Activated gamma-delta T cell treated with anti-CD3 and anti-CD28 coated beads, Interleukin-2, amount 50 U/mL, for 16 hours (primary cell): ENCODE measurements around the gene RHPN2.
"Not testable (repeated sequence)": the region's sequence is repeated elsewhere in the genome, so short reads cannot be mapped to it uniquely, and the experiment has no call there.

Experiments used
- DNase-seq: peaks from one replicate; pipeline ENCODE4 v3.0.0-alpha.2; 2020; ENCODE audit warnings: low read depth

The RHPN2 gene

DNA sequence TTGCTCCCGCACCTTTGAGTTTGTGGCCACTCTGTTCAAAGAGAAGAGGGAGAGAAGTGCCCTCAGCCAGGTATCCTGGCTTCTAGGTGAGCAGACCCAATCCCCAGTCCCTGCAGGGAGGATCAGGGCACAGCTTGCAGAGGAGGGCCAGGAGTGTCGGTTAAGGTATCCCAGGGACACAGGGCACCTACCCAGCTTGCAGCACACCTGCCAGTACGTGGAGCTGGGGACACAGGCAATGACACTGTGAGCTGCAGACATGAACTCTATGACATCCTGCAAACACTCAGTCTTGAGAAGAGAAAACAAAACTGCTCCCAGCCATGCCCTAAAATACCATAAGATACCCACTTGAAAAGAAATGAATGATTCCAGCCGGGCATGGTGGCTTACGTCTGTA lies 38.1 kb downstream of the RHPN2 start:
- not testable (repeated sequence) for DNase-seq

DNA sequence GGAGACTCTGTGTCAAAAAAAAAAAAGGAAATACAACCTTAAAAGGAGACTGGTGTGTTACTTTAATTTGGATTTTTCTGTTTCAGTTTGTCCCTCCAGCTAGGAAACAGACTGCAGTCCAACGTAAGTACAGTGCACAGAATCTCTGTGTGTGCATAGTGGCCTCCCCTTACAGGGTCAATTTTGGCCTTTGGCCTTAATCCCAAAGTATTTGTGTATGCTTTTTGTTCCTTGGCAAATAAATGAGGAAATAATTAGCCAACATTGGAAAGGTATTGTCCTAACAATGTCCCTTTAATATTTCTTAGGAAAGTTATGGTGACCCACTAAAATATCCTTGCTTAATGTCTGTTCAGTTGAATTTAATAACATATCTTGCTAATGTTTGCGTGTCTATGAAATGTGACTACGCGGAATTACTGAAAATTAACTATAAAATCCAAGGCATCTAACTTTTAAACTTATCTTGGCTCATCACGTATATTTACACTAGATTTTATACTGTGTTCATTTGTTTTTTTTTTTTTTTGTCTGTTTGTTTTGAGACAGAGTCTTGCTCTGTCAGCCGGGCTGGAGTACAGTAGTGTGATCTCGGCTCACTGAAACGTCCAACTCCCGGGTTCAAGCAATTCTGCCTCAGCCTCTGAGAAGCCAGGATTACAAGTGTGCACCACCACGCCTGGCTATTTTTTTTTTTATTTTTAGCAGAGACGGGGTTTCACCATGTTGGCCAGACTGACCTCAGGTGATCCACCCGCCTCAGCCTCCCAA lies 39.0 kb downstream of the RHPN2 start:
- DNase-seq = not testable (repeated sequence)

DNA sequence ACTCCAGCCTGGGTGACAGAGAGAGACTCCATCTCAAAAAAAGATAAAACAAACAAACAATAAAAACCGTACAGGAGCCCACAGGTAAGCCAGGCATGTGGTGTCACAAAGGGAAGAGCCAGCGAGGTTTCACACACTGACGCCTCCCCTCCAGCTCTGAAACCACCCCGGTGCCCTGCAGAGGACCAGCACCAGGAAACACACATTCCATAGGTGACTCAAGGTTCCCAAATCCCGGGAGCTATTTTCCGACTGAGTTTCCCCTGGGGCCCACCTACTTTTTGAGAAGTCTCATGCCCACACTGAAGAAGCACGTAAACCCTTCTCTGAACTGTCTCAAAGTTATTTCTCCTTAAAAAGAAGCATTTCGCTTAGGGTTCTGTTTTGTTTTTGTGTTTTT lies 40.3 kb downstream of the RHPN2 start:
- DNase-seq = no peak

DNA sequence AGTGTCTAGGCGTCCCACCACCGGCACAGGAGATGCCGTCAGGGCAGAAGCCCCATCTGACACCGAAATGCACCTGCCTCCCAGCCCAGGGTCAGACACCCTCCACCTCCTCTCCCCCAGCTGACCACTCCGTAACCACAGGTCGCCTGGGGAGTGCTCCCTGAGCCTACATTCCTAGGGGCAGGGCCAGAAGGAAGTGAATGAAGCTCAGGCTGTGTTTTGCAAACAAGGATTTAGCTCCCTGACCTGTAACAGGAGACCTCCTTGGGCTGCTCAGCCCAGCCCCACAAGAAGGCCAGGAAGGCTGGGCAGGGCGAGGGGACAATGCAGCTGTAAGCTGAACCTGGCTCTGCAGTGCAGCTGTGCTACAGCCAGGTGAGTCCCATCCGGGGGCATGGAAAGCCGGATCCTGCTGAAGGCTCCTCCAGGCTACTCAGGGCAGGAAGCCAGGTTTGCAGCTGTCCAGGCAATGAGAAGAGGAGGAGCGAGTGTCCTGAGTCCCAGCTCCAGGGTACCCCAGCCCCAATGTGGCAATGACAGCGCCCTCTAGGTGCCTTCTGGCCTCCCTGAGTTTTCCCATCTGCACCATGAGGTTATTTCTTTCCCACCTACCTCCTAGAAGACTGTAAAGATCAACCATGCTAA lies 42.1 kb downstream of the RHPN2 start:
- DNase-seq = no peak

DNA sequence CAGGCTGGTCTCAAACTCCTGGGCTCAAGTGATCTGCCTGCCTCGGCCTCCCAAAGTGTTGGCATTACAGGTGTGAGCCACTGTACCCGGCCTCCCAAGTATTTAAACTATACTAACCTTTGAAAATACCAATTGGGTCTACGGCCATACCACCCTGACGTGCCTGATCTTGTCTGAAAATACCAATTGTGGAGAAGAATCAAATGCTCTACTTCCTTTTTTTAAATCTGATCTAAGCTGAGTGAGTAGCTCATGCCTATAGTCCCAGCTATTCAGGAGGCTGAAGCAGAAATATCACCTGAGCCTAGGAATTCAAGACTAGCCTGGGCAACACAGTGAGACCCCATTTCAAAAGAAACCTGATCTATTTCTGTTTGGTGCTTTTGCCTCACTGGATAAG lies 53.8 kb downstream of the RHPN2 start:
- not testable (repeated sequence) for DNase-seq

DNA sequence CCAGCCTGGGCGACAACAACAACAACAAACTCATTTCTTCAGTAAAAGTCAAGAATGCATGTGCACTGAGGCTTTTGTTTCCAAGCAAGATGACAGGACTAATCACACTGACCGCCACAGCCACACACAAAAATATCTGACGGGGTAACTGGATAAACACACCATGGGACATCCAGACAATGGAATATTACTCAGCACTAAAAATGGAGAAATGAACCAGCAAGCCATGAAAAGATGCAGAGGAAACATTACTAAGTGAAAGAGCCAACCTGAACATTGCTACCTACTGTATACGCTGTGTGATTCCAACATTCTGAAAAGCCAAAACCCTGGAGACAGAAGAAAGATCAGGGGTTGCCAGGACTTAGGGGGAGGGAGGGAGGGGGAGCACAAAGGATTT lies 56.0 kb downstream of the RHPN2 start:
- DNase-seq = no peak

DNA sequence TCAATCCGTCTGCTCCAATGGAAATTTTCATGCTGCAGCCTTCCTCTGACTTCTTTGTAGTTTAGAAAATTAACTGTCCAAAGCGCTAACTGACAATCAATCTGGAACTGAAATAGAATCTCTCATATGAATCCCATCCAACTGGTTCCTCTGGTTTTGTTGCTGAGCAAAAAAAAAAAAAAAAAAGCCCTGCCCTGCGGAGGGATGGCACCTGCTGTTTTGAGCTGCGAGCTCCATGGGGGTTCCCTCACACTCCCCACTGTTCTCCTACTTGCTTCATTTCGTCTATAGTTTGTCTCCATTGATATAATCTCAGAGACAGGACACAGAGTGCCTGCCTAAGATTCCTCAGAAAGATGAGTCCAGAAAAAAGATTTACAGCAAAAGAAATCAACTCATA lies 59.2 kb downstream of the RHPN2 start:
- no peak for DNase-seq

DNA sequence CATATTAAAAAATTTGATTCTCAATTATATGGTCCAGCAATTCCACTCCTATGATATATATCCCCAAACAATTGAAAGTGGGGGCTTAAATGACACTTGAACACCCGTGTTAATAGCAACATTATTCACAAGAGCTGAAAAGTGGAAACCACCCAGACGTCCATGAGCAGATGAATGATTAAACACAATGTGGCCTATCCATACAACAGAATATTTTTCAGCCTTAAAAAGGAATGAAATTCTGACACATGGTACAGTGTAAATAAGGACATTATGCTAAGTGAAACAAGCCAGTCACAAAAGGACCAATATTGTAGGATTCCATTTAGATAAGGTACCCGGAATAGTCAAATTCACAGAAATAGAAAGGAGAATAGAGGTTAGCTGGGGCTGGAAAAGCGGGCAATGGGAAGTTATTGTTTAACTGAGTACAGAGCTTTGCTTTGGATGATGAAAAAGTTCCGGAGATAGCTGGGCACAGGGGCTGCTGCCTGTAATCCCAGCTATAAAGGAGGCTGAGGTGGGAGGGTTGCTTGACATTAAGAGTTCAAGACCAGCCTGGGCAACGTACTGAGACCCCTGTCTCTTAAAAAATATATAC lies 61.2 kb downstream of the RHPN2 start:
- not testable (repeated sequence) for DNase-seq

DNA sequence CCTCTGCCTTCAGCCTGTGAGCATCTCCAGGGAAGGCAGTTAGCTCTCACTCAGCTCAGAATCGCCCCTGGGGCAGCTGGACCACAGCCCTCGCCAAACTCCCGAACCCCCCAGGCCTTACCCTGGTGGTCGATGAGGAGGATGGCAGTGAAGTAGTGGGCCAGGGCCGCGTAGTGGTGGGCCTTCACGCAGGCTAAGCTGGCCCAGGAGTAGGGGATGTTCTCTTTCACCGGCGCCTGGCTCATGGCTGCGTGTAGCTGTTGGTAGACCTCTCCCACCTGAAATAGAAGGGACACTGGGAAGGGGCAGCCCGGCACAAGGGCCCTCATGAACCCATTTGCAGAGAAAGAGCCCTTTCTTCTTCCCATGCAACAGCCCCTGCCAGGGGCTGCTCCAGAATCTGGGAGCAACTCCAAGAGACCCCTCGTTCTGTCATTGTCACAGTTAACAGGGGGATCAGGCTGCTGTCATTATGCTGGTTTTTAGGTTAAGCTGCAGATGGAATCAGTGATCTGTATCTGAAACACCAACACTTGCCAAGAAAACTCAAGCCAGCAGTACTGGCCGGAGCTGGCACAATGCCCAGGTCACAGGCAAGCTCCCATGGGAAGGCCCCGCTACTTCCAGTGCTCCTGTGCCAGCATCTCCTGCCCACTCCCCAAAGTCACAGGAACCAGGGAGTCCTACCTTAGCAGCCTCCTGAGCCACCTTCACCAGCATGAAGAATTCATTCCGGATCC lies 62.4 kb downstream of the RHPN2 start:
- DNase-seq = not testable (repeated sequence)

DNA sequence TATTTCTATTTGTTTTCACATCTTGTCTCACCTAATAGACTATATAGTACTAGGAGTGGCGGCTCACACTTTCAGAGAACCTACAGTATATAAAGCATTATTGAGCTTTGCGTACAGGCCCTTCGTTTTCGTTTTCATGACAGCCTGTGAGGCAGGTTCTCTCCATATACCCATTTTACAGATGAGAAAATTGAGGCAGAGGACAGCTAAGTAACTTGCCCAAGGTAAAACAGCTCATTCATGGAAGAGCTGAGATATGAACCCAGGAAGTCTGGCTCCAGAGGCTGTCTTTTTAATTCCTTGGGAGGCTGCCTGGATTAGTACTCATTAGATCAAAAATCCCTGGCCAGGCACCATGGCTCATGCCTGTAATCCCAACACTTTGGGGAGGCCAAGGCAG lies 63.8 kb downstream of the RHPN2 start:
- no peak for DNase-seq

DNA sequence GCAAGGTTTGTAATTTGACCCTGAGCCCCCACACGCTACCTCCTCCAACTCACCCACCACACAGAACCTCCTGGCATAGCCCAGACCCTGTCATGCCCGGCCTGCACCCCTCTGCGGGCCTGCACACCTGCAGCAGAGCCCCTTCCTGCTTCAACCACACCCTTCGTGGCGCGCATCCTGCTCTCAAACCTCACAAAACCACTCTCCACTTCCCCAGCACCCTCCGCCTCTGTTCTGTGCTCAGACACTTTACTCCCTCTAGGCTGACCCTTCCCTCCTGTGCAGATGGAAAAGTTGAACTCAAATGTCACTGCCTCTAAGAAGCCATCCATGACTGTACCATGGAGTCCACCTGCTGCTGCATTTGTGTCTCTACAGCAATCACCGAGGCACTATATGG lies 64.2 kb downstream of the RHPN2 start:
- no peak for DNase-seq

DNA sequence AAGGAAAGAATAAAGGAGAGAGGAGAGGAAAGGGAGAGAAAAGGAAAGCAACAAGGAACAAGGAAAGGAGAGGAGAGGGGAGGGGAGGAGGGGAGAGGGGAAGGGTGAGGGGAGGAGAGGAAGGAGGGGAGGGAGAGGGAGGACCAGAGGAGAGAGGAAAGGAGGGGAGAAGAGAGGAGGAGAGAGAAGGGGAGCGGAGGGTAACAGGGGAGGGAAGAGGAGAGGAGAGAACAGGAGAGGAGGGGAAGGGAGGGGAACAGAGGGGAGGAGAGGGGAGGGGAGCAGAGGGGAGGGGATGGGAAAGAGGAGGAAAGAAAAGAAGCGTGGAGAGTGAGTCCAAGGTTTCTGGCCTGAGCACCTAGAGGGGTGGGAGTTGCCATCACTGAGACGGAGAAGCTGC lies 66.0 kb downstream of the RHPN2 start:
- DNase-seq = no peak

DNA sequence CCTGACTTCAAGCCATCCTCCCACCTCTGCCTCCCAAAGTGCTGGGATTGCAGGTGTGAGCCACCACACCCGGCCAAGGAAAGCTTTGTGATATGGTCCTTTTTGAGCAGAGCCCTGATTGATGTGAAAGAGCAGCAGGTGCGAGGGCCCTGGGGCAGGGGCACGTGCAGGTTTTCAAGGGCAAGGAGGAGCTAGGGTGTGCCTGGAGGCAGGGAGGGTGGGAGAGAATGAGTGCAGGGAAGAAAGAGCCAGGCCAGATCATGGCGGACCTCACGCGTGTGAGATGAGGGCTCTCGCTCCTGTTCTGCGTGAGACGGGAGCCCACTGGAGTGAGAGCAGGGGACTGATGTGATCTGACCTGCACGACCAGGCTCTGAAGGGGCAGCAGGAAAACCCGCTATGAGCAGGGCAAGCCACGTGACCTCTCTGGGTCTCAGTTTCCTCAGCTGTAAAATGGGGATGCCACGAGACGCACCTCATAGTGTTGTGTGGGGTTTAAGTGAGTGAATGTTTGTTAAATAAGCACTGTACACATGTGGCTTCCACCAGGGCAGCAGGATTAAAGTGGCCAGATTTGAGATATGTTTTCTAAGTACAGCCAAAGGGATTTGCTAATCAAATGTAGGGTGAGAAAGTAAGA lies 66.9 kb downstream of the RHPN2 start:
- no peak for DNase-seq

DNA sequence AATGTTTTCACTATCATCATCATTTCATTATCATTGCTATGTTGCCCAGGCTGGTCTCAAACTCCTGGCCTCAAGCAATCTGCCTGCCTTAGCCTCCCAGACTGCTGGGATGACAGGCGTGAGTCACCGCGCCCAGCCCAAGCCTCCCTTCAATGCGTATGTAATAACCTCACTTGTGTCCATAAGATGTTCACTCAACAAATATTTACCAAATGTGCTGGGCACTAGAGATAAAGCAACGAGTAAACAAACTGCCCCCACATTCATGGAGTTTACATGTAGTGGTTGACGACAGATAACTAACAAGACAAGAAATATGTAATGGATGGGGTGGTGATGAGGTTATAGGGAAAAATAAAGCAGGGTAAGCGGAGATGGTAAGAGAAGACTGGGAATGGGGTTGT lies 67.6 kb downstream of the RHPN2 start:
- not testable (repeated sequence) for DNase-seq

DNA sequence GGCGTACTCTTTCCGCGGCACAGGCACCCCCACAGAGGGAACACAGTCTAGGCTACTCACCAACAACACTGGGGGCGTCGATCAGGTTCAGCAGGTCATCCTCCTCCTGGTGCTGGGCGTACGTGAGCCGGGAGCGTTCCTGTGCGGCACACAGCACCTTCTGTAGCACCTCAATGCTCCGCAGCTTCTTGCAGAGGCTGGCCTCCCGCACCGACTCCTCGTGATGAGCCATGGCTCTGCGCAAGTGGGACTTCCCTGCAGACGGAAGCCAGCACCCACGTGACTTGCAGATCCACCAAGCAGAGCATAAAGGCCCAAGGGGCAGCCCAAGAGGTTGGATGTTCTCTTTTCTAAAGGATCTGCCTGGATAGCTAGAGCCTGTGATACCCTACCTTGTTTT lies 68.7 kb downstream of the RHPN2 start:
- DNase-seq = not testable (repeated sequence)

DNA sequence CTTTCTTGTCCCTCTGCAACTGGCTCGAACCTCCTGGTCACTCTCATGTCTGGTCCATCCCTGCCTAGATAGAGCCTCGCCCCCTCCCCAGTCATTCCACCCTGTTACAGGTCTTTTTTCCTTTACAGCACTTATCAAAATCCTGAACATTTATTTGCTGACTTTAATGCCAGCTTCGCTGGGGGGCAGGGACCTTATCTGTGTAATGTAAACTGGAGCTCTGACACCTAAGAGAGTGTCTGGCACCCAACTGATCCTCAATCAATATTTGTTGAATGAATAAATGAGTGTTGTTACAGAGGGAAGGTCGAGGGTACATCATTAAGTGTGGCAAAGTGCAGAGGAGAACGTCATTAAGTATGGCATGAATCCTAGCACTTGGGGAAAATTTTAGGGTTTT lies 76.0 kb downstream of the RHPN2 start:
- DNase-seq = no peak

DNA sequence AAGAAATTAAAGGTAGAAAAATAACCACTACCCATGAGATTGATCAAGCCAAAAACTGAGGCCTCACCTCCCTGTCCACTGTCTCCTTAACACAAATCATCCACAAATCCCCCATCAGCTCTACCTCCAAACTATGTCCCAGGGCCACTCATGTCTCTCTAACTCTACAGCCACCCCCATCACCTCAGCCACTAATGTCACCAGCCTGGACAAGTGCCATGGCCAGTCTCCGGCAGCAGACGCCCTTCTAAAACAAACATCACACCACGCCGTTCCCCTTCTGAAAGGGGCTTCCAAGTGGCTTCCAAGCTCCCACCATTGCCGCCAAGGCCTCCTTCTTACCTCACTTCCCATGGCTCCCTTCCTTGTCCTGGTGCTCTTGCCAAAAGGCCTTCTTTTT lies 76.4 kb downstream of the RHPN2 start:
- DNase-seq = not testable (repeated sequence)

DNA sequence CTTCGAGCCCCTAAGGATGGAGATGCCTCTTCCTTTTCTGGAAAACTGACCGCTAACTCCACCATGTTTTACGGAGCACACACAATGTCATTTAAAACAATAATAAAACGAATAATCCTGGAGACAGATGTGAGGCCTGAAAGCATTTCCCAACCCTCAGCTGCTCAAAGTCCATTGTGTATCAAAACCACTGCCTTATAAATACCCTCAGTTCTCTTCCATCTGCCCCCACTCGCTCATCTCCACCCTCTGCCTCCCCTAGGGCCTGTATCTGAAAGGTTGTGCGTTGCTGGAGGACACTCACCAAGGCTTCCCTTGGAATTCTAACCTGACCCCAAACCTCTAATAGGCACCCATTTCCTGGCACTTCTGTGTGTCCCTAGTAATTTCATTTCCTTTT lies 82.2 kb downstream of the RHPN2 start:
- not testable (repeated sequence) for DNase-seq

DNA sequence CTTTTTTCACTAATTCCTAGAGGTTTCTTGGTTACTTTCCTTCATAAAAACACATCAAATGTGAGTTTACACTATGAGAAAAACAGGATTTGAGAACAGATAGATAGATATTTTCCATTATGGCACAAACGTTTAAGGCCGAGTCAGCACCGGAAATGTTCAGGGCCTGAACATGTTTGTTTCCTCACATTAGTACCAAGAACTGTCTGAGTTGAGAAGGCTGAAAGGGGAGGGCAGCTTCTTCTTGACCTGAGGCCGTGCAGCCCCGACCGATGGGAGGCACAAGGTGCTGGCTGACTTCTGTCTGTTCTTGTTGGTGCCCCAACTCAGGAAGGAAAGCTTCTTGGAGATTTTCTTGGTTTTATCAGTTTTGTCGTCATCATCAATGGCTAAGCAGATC lies 84.9 kb downstream of the RHPN2 start:
- not testable (repeated sequence) for DNase-seq

DNA sequence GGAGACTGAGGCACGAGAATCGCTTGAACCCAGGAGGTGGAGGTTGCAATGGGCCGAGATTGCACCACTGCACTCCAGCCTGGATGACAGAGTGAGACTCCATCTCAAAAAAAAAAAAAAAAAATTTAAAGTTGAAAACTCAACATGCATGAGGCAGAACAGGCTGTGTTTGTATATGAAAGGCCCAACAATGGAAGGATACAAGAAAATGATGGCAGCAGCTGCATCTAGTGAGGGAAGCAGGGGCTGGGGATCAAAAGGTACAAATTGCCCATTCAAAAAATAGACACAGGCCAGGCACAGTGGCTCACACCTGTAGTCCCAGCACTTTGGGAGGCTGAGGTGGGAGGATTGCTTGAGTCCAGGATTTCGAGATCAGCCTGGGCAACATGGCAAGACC lies 86.9 kb downstream of the RHPN2 start:
- not testable (repeated sequence) for DNase-seq

DNA sequence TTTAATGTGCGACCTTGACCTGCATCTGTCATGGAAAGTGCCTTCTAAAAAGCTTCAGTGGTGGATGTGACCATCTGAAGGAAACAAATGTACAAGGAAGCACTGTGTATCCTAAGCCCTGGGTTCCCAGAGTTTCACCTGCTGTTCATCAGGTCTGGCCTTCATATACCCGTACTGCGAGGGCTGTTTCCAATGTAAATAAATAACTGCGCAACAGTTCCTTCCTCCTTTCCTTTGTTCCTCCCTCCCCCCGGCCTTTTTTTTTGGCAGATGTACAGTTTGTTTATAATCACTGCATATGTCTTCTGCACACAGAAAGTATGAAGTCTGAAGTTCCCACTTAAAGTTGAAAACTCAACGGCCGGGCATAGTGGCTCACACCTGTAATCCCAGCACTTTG lies 87.4 kb downstream of the RHPN2 start:
- no peak for DNase-seq

DNA sequence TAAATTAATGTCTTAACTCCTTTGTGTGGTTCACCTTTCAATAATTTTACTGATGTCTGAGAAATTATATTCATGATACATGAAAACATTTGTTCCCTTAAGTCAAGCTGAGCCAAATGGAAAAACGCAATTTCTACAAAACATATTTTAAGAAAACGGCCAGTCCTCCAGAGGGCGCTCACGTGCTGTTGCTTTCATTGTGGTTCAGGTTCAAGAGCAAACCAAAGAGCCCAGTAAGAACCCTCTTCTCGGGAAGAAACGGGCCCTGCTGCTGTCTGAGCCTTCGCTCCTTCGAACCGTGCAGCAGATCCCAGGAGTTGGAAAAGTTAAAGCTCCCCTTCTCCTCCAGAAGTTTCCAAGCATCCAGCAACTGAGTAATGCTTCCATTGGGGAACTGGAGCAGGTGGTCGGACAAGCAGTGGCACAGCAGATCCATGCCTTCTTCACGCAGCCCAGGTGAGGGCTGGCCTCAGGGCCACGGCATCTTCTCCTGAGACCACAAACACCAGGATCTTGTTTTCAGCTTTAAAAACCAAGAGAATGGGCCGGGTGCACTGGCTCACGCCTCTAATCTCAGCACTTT lies 88.4 kb downstream of the RHPN2 start:
- DNase-seq = peak; percentile 43
